ENCODE measurements around the gene DNALI1.

DNA sequence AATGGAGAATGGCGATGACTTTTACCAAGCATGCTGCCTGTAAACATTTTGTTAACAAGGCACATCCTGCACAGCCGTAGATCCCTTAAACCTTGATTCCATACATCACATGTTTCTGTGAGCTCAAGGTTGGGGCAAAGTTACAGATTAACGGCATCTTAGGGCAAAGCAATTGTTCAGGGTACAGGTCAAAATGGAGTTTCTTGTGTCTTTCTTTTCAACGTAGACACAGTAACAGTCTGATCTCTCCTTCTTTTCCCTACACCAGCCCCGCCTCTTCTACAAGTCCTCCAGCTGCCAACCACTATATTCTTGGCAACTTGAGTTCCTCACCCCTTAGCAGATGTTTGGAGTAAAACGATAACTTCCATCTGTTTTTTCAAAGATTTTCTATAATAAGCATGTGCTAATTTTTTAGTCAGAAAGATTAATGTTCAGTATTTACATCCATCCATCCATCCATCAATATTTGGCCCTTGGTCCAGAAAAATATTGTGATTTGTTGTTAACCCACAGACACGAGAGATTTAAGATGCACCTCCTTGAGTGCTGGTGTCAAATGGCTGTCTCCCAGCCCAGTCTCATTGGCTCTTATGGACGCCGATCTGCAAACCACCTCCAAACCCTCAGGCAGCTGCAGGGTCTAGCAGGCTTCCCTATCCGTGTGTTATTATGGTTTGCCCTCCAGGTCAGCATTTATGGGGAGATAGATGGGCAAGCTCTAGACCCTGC lies 3.8 kb downstream of the DNALI1 start:
- no peak for TF ChIP-seq POLR2A (IDR thresholded peaks at IDR 0.05; ENCODE audit: low read length)
- TF ChIP-seq GATA1 (IDR thresholded peaks at IDR 0.05; ENCODE audit: low read depth, low read length): no peak
